PC-3 (cell line): ENCODE data around the gene MID1.
A peak's percentile ranks its signal among the peaks of the same experiment; 100 is the strongest.

Experiments used
- EZH2 ChIP-seq: fragments of 300-600 bp; sonication (generic); IDR thresholded peaks from one replicate; pipeline ENCODE4 v1.6.1; 2017; ENCODE audit warnings: antibody characterized with exemption, mild to moderate bottlenecking, low read length; ENCODE audit not compliant: unreplicated experiment
- TF ChIP-seq, protein P1 (sequence below): fragments of 300-600 bp; sonication (generic); conservative IDR thresholded peaks from 2 replicates; pipeline ENCODE4 v1.5.1; 2017; ENCODE audit warnings: antibody characterized with exemption, low read depth, mild to moderate bottlenecking, low read length

DNA sequence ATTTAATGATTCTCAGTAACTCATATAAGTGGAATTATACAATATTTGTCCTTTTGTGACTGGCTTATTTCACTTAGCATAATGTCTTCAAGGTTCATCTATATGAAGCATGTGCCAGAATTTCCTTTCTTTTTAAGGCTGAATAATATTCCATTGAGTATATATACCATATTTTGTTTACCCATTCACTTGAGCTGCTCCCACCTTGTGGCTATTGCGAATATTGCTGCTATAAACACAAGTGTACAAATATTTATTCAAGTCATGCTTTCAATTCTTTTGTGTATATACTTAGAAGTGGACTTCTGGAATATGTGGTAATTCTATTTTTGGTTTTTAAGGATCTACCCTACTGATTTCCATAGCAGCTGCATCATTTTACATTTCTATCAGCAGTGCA lies 219.1 kb downstream of the MID1 start:
- TF ChIP-seq, protein P1, sequence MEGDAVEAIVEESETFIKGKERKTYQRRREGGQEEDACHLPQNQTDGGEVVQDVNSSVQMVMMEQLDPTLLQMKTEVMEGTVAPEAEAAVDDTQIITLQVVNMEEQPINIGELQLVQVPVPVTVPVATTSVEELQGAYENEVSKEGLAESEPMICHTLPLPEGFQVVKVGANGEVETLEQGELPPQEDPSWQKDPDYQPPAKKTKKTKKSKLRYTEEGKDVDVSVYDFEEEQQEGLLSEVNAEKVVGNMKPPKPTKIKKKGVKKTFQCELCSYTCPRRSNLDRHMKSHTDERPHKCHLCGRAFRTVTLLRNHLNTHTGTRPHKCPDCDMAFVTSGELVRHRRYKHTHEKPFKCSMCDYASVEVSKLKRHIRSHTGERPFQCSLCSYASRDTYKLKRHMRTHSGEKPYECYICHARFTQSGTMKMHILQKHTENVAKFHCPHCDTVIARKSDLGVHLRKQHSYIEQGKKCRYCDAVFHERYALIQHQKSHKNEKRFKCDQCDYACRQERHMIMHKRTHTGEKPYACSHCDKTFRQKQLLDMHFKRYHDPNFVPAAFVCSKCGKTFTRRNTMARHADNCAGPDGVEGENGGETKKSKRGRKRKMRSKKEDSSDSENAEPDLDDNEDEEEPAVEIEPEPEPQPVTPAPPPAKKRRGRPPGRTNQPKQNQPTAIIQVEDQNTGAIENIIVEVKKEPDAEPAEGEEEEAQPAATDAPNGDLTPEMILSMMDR = peak; percentile 57
- no peak for TF ChIP-seq EZH2
